ENCODE measurements around the gene ST6GAL1. TPM values are rescaled to one million over a fixed set of nuclear protein-coding genes. Genes with fewer than 3 reads are reported as not detected.

The ST6GAL1 gene
- total RNA-seq, 2 experiments from 2014 or later, result 101 to 104 TPM

GRCh38 chr3:186909078-186909853, 21.1 kb upstream of the ST6GAL1 start:
- ChIA-PET POLR2A (interaction anchor here (0.8 to 0.9 kb wide), 2 partner anchors 9 to 84 kb away, joined by 3 to 4 read pairs; no protein-coding TSS in a partner anchor), CTCF (interaction anchor here (0.6 to 1.6 kb wide), 3 partner anchors 13 to 36 kb away, joined by 4 read pairs; partner anchors contain the start of gene ST6GAL1)

GRCh38 chr3:186915806-186916796, 14.2 kb upstream of the ST6GAL1 start:
- CTCF ChIA-PET, result interaction anchor here (1.6 kb wide), 1 partner anchor 223 kb away, joined by 4 read pairs; the partner anchor contains the start of gene RPL39L
- POLR2A ChIA-PET, result no interaction called here

GRCh38 chr3:186917512-186918312, 12.6 kb upstream of the ST6GAL1 start:
- ChIA-PET CTCF (interaction anchor here (0.7 kb wide), 2 partner anchors 79 to 110 kb away, joined by 3 to 7 read pairs; no protein-coding TSS in a partner anchor), POLR2A (interaction anchor here (1.0 kb wide), 1 partner anchor 9 kb away, joined by 3 read pairs; no protein-coding TSS in a partner anchor)

GRCh38 chr3:186920301-186920700, 10.0 kb upstream of the ST6GAL1 start:
- CTCF ChIA-PET, result no interaction called here
- POLR2A ChIA-PET, result no interaction called here

GRCh38 chr3:186920796-186921195, 9.5 kb upstream of the ST6GAL1 start:
- ChIA-PET POLR2A (no interaction called here), CTCF (no interaction called here)

- ChIA-PET POLR2A (no interaction called here), CTCF (no interaction called here)
Measured at GRCh38 chr3:186921578-186921977, 8.7 kb upstream of the ST6GAL1 start.

- ChIA-PET CTCF (interaction anchor here (1.2 kb wide), 1 partner anchor 9 kb away, joined by 4 read pairs; no protein-coding TSS in a partner anchor), POLR2A (no interaction called here)
Measured at GRCh38 chr3:186922224-186922623, 8.1 kb upstream of the ST6GAL1 start.

GRCh38 chr3:186922790-186923189, 7.5 kb upstream of the ST6GAL1 start:
- CTCF ChIA-PET, result interaction anchor here (1.2 kb wide), 1 partner anchor 9 kb away, joined by 4 read pairs; no protein-coding TSS in a partner anchor
- POLR2A ChIA-PET, result no interaction called here

- CTCF ChIA-PET, result interaction anchor here (1.2 kb wide), 1 partner anchor 8 kb away, joined by 4 read pairs; no protein-coding TSS in a partner anchor
- POLR2A ChIA-PET, result no interaction called here
Measured at GRCh38 chr3:186923241-186923640, 7.1 kb upstream of the ST6GAL1 start.

GRCh38 chr3:186925826-186926225, 4.5 kb upstream of the ST6GAL1 start:
- ChIA-PET POLR2A (no interaction called here), CTCF (no interaction called here)

GRCh38 chr3:186929186-186929585, 1.1 kb upstream of the ST6GAL1 start:
- ChIA-PET POLR2A (no interaction called here), CTCF (interaction anchor here (0.6 to 2.5 kb wide), 3 partner anchors 16 to 72 kb away, joined by 3 to 6 read pairs (median 3); no protein-coding TSS in a partner anchor)

- POLR2A ChIA-PET, result no interaction called here
Measured at GRCh38 chr3:186929685-186930084, 641 bp upstream of the ST6GAL1 start.

GRCh38 chr3:186930641-186931531, 560 bp downstream of the ST6GAL1 start:
- ChIA-PET POLR2A (interaction anchor here (0.6 to 2.2 kb wide), 6 partner anchors 14 to 234 kb away, joined by 3 to 5 read pairs (median 4); no protein-coding TSS in a partner anchor), CTCF (interaction anchor here (0.6 to 2.5 kb wide), 11 partner anchors 8 to 104 kb away, joined by 3 to 9 read pairs (median 4); no protein-coding TSS in a partner anchor)

More at GRCh38 chr3:186929685-186930084, 641 bp upstream of the ST6GAL1 start:
- CTCF ChIA-PET, result interaction anchor here (2.5 kb wide), 1 partner anchor 73 kb away, joined by 6 read pairs; no protein-coding TSS in a partner anchor

- CTCF ChIA-PET, result interaction anchor here (0.6 to 2.5 kb wide), 10 partner anchors 9 to 134 kb away, joined by 3 to 9 read pairs (median 4); no protein-coding TSS in a partner anchor
- POLR2A ChIA-PET, result interaction anchor here (0.6 to 2.2 kb wide), 5 partner anchors 51 to 234 kb away, joined by 4 to 6 read pairs (median 5); no protein-coding TSS in a partner anchor
Measured at GRCh38 chr3:186931532-186932280, 1.4 kb downstream of the ST6GAL1 start.

- ChIA-PET POLR2A (interaction anchor here (0.6 to 2.2 kb wide), 5 partner anchors 21 to 105 kb away, joined by 4 to 6 read pairs (median 5); no protein-coding TSS in a partner anchor), CTCF (interaction anchor here (0.8 to 2.1 kb wide), 5 partner anchors 10 to 133 kb away, joined by 3 to 9 read pairs (median 4); no protein-coding TSS in a partner anchor)
Measured at GRCh38 chr3:186932281-186933181, 2.2 kb downstream of the ST6GAL1 start.

- ChIA-PET POLR2A (interaction anchor here (0.6 kb wide), 1 partner anchor 133 kb away, joined by 4 read pairs; no protein-coding TSS in a partner anchor), CTCF (no interaction called here)
Measured at GRCh38 chr3:186933816-186934215, 3.5 kb downstream of the ST6GAL1 start.

All from activated CD8-positive, alpha-beta memory T cell treated with anti-CD3 and anti-CD28 coated beads for 36 hours (primary cell).